HepG2 (cell line): ENCODE data around the gene SMIM22. TPM values are rescaled to one million over a fixed set of nuclear protein-coding genes. Genes with fewer than 3 reads are reported as not detected.

Experiments used
- ATAC-seq: fragments of 200-7000 bp; cut with Tn5 transposase; 3 replicates; pipeline ENCODE4 v1.9.1; 2020; ENCODE audit warnings: mild to moderate bottlenecking, moderate library complexity
- BruUV-seq: library from RNA; stranded (reverse); fragments of 400-500 nt; replicated peaks from 2 replicates; lab custom pipeline; 2021; lab: Mats Ljungman, UMichigan
- CTCF ChIA-PET: fragments of 300-600 bp; formaldehyde crosslinking; extraction: SDS; loops from one replicate; lab custom pipeline; 2021; ENCODE audit warnings: low total read pairs, inconsistent platforms, low intra/inter-chr PET ratio; lab: Yijun Ruan, JAX
- POLR2A ChIA-PET: fragments of 350-600 bp; sonication (Branson Sonifier 250); formaldehyde crosslinking; loops from one replicate; lab custom pipeline; 2020; ENCODE audit warnings: antibody characterized with exemption, inconsistent platforms; lab: Yijun Ruan, JAX
- DNase-seq: peaks from one replicate; pipeline ENCODE4 v3.0.0-alpha.2; 2015; ENCODE audit warnings: low spot score
- FAIRE-seq: peaks from 3 replicates; lab custom pipeline; 2011; peaks lifted over from hg19 to GRCh38; lab: Jason Lieb, UNC
- H2AFZ ChIP-seq: one replicate; pipeline ENCODE4 v1.6.1; 2011; ENCODE audit warnings: low read length, inconsistent platforms
- H3K27ac ChIP-seq: fragments of 300-600 bp; 3 replicates; pipeline ENCODE4 v1.8.0; 2011; ENCODE audit warnings: mixed run types, mild to moderate bottlenecking, mixed read lengths, low read length, inconsistent platforms; ENCODE audit not compliant: insufficient read depth; ENCODE audit errors: extremely low read length
- H3K27me3 ChIP-seq, 2 experiments: fragments of 200-600 bp in 1 of 2; 2 replicates in 1 of 2; 3 replicates in 1 of 2; pipeline versions ENCODE4 v1.6.0 to v1.8.0; 2011; ENCODE audit warnings: low read length in 2 of 2, mild to moderate bottlenecking in 2 of 2, moderate library complexity in 2 of 2, inconsistent platforms in 1 of 2; ENCODE audit not compliant: insufficient read depth in 2 of 2, control insufficient read depth in 1 of 2
- H3K36me3 ChIP-seq, 2 experiments: fragments of 200-600 bp in 1 of 2; replicated peaks in 1 of 2; 2 replicates in 1 of 2; 3 replicates in 1 of 2; pipeline versions ENCODE4 v1.5.1 to v1.8.0; 2011; ENCODE audit warnings: low read length in 2 of 2, inconsistent platforms in 1 of 2; ENCODE audit not compliant: insufficient read depth in 2 of 2, control insufficient read depth in 1 of 2
- H3K4me1 ChIP-seq: 2 replicates; pipeline ENCODE4 v1.5.1; 2012; ENCODE audit warnings: low read length, inconsistent platforms; ENCODE audit not compliant: insufficient read depth
- H3K4me2 ChIP-seq: 2 replicates; pipeline ENCODE4 v1.6.0; 2011; ENCODE audit warnings: low read depth, low read length, inconsistent platforms
- H3K4me3 ChIP-seq, 3 experiments: fragments of 200-600 bp in 1 of 3; sonication (generic), shearing (Covaris generic) in 1 of 3; replicated peaks in 1 of 3; 2 replicates each; pipeline ENCODE4 v1.5.1; 2011 to 2016; ENCODE audit warnings: low read length in 3 of 3, inconsistent platforms in 2 of 3, low read depth in 2 of 3, mild to moderate bottlenecking in 2 of 3, control low read depth in 1 of 3, mixed read lengths in 1 of 3; ENCODE audit not compliant: insufficient read depth in 1 of 3
- H3K79me2 ChIP-seq: one replicate; pipeline ENCODE4 v1.6.1; 2011; ENCODE audit warnings: low read length, inconsistent platforms; ENCODE audit not compliant: insufficient read depth
- H3K9ac ChIP-seq: 2 replicates; pipeline ENCODE4 v1.6.0; 2011; ENCODE audit warnings: mild to moderate bottlenecking, low read depth, low read length, inconsistent platforms; ENCODE audit not compliant: insufficient read depth
- H3K9me3 ChIP-seq: 2 replicates; pipeline ENCODE4 v1.5.1; 2012; ENCODE audit warnings: mild to moderate bottlenecking, low read length
- H4K20me1 ChIP-seq: 2 replicates; pipeline ENCODE4 v1.6.0; 2011; ENCODE audit warnings: inconsistent platforms, mild to moderate bottlenecking, low read length, moderate library complexity; ENCODE audit not compliant: insufficient read depth
- ATF7-NPFF ChIP-seq: sonication (generic); formaldehyde crosslinking; IDR thresholded peaks from 2 replicates; pipeline ENCODE4 v1.8.1; 2023; ENCODE audit warnings: mild to moderate bottlenecking, low read depth, missing genetic modification reagents, moderate library complexity
- CBX2 ChIP-seq, 2 experiments: fragments of 200-600 bp in 1 of 2; sonication (generic); formaldehyde crosslinking in 1 of 2; IDR thresholded peaks; 2 replicates each; pipeline versions ENCODE4 v1.7.0 to v1.8.1; 2018 to 2022; ENCODE audit warnings: low read depth in 2 of 2, low read length in 1 of 2, mild to moderate bottlenecking in 1 of 2, missing genetic modification reagents in 1 of 2
- HNF4A ChIP-seq: sonication (generic); formaldehyde crosslinking; IDR thresholded peaks from 2 replicates; pipeline ENCODE4 v1.4.0; 2020; ENCODE audit warnings: missing genetic modification reagents
- PHF8 ChIP-seq: sonication (generic); formaldehyde crosslinking; IDR thresholded peaks from 2 replicates; pipeline ENCODE4 v1.5.0; 2020; ENCODE audit warnings: missing genetic modification reagents
- SRSF4 ChIP-seq: fragments of 200-400 bp; formaldehyde crosslinking; IDR thresholded peaks from one replicate; pipeline ENCODE4 v1.6.1; 2018; ENCODE audit warnings: mild to moderate bottlenecking, low read depth, low read length, moderate library complexity; ENCODE audit not compliant: poor library complexity, severe bottlenecking
- ZNF570 ChIP-seq: sonication (generic); formaldehyde crosslinking; IDR thresholded peaks from 2 replicates; pipeline ENCODE4 v1.4.0; 2020; ENCODE audit warnings: mild to moderate bottlenecking, missing genetic modification reagents, borderline replicate concordance
- ZNF607 ChIP-seq: sonication (generic); formaldehyde crosslinking; IDR thresholded peaks from 2 replicates; pipeline ENCODE4 v1.5.1; 2020; ENCODE audit warnings: missing genetic modification reagents, mild to moderate bottlenecking, borderline replicate concordance
- ZNF737 ChIP-seq: sonication (generic); formaldehyde crosslinking; IDR thresholded peaks from 2 replicates; pipeline ENCODE4 v1.5.0; 2020; ENCODE audit warnings: missing genetic modification reagents, mild to moderate bottlenecking, borderline replicate concordance
- ZNF780A ChIP-seq: sonication (generic); formaldehyde crosslinking; IDR thresholded peaks from 2 replicates; pipeline ENCODE4 v1.8.0; 2022; ENCODE audit warnings: mild to moderate bottlenecking, missing genetic modification reagents, moderate library complexity
- ZNF850 ChIP-seq: sonication (generic); formaldehyde crosslinking; conservative IDR thresholded peaks from 2 replicates; pipeline ENCODE4 v1.9.0; 2021; ENCODE audit warnings: mild to moderate bottlenecking, missing genetic modification reagents
- WGBS: methylation state at CpG from one replicate; pipeline ENCODE4 v1.1.6; 2017; ENCODE audit warnings: low lambda C conversion rate; 5-methylcytosine and 5-hydroxymethylcytosine counted together
- in situ Hi-C: cut with HindIII; loops from 2 replicates; pipeline ENCODE4 v1.10.0; 2017; ENCODE audit warnings: low pct_unique_long_range_greater_than_20kb; ENCODE audit not compliant: extremely low pct_ligation_motif_present
- intact Hi-C: fragments of 100-400 bp; cut with micrococcal nuclease; formaldehyde crosslinking; loops from one replicate; pipeline ENCODE4 v1.10.0; 2022; ENCODE audit not compliant: unreplicated experiment
- polyA plus RNA-seq, 8 experiments: library from polyadenylated mRNA; depleted of rRNA in 3 of 8; stranded (reverse) in 7 of 8; unstranded in 1 of 8; fragments of >200 nt; fragmentation: Illumina TruSeq in 4 of 8; extraction: Trizol in 4 of 8; gene quantifications; 2 replicates each; pipeline versions ENCODE4 v1.2.1 to v1.2.3, GENCODE V29; 2011 to 2016; ENCODE audit warnings: low read depth in 4 of 8, missing spikeins in 1 of 8, mixed read lengths in 1 of 8; ENCODE audit not compliant: insufficient read depth in 1 of 8
- total RNA-seq, 5 experiments: library from RNA; depleted of rRNA; stranded (reverse); fragments of >200 nt; fragmentation: Illumina TruSeq; extraction: Trizol; gene quantifications; 2 replicates each; pipeline ENCODE4 v1.2.3, GENCODE V29; 2016; ENCODE audit warnings: low read depth in 1 of 5
- TF ChIP-seq, protein P1 (sequence below): IDR thresholded peaks from 2 replicates; pipeline ENCODE4 v1.6.1; 2016; ENCODE audit warnings: missing compliant biosample characterization, missing genetic modification reagents, borderline replicate concordance

The SMIM22 gene
- total and polyA plus RNA-seq, 2 of the 13 experiments (the other 11 are each of a cell fraction or from before 2014, with no cell fraction given), result not detected

DNA sequence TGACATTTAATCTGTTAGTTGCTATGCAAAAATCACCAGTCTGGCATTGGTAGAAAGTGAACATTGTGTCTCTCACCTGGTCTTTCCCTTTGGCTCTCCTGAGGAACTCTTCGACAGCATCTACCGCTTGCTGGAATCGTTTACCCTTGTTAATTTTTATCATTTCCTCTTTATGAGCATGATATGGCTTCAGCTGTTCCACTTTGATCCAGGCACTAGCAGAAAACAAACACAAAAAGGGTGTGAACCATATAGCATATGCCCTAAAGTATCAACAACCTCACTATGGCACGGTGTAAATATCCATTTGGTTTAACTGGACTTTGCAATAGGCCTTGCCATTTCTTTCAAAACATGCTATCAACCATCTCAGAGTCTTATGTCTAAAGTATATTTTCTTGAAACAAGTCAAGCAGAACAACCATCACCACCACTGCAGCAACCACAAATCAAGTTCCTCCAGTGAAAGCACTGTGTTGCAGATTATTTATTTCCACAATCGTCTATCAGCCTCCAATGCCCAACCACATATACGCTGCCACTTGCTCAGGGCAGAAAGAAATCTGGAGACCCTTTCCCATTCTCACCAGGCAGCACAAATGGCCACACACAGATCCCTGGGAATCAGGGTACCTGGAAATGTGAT, 37.7 kb downstream of the SMIM22 start:
- no peak overlapping the region for H3K4me3 ChIP-seq
- ChIA-PET POLR2A (no interaction called here), CTCF (no interaction called here)
- ATAC-seq (no peak), DNase-seq (no peak), FAIRE-seq (no peak)
- no peaks in the 10 kb centered on the region for H4K20me1 ChIP-seq
- no TSS peak for BruUV-seq
- H3K4me1 ChIP-seq, result no peaks in the 10 kb centered on the region
- H3K9ac ChIP-seq, result no peak overlapping the region
- in situ Hi-C loops (no loop called here), intact Hi-C loops (no loop called here)
- H3K36me3 ChIP-seq, result peaks cover 27 to 82% of the 10 kb centered on the region in 2 experiments
- TF ChIP-seq HNF4A (CRISPR knock-in tag) (no peak), ZNF737 (CRISPR knock-in tag) (no peak), ATF7-NPFF (CRISPR knock-in tag) (no peak), ZNF780A (no peak), ZNF850 (CRISPR knock-in tag) (no peak), ZNF570 (CRISPR knock-in tag) (no peak), SRSF4 (no peak), CBX2 (IDR thresholded peaks at IDR 0.05; ENCODE audit: low read depth, low read length) (no peak), CBX2 (CRISPR knock-in tag; IDR thresholded peaks at IDR 0.05; ENCODE audit: low read depth) (no peak), PHF8 (no peak), ZNF607 (CRISPR knock-in tag) (no peak)
- TF ChIP-seq, protein P1, sequence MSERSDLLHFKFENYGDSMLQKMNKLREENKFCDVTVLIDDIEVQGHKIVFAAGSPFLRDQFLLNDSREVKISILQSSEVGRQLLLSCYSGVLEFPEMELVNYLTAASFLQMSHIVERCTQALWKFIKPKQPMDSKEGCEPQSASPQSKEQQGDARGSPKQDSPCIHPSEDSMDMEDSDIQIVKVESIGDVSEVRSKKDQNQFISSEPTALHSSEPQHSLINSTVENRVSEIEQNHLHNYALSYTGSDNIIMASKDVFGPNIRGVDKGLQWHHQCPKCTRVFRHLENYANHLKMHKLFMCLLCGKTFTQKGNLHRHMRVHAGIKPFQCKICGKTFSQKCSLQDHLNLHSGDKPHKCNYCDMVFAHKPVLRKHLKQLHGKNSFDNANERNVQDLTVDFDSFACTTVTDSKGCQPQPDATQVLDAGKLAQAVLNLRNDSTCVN (CRISPR knock-in tag), result no peak
- no peaks in the 10 kb centered on the region for H3K9me3 ChIP-seq
- no peaks in the 10 kb centered on the region for H3K27me3 ChIP-seq
- H3K27ac ChIP-seq, result no peak overlapping the region
- H2AFZ ChIP-seq, result no peak overlapping the region
- H3K4me2 ChIP-seq, result no peak overlapping the region
- H3K79me2 ChIP-seq, result peaks cover 8% of the 10 kb centered on the region
- 98% methylated on average over 6 of the region's 6 CpGs for WGBS
